Measurements from ENCODE around the gene CAB39. TPM values are rescaled to one million over a fixed set of nuclear protein-coding genes. Genes with fewer than 3 reads are reported as not detected.

The CAB39 gene
- total RNA-seq, 1 experiment from 2014 or later = 39.9 TPM

GRCh38 chr2:230785346-230785745, 72.7 kb downstream of the CAB39 start:
- BruUV-seq (replicated peaks) = no TSS peak
- intact Hi-C loops (cut with micrococcal nuclease; ENCODE audit: unreplicated experiment) = no loop called here
- no peak for ATAC-seq
- no peak for DNase-seq (ENCODE audit: low read depth, low spot score)
- no peaks in the 10 kb centered on the region for H3K36me3 ChIP-seq (ENCODE audit: control insufficient read depth, insufficient read depth, low read length)
- peaks cover 9% of the 10 kb centered on the region for H3K4me1 ChIP-seq (ENCODE audit: control insufficient read depth, insufficient read depth, low read length)
- H3K9me3 ChIP-seq (ENCODE audit: control insufficient read depth, insufficient read depth, low read depth, low read length) = peaks cover 36% of the 10 kb centered on the region; the same call in 1 of the 2 replicates
- in situ Hi-C loops (cut with HindIII; ENCODE audit: low pct_unique_long_range_greater_than_20kb, low sequenced_read_pairs) = no loop called here
- CTCF ChIA-PET = no interaction called here
- H3K4me3 ChIP-seq (ENCODE audit: low read depth in 2 of 2, low read length in 2 of 2) = no peak overlapping the region
- POLR2A ChIA-PET = no interaction called here
- no peak overlapping the region for H3K27ac ChIP-seq (ENCODE audit: low read length)
- no peaks in the 10 kb centered on the region for H3K27me3 ChIP-seq (ENCODE audit: control insufficient read depth, insufficient read depth, low read length)
- TF ChIP-seq CTCF (IDR thresholded peaks at IDR 0.05) = no peak
- TF ChIP-seq SIN3A (IDR thresholded peaks at IDR 0.05; ENCODE audit: borderline replicate concordance, insufficient read depth, low read depth, low read length) = no peak
- no peak for TF ChIP-seq TCF7L2 (IDR thresholded peaks at IDR 0.05; ENCODE audit: low read depth, low read length)
- TF ChIP-seq REST (IDR thresholded peaks at IDR 0.05; ENCODE audit: insufficient read depth in 1 of 2, low read depth in 2 of 2, low read length in 1 of 2) = no peak
- TF ChIP-seq POLR2AphosphoS5 (IDR thresholded peaks at IDR 0.05; ENCODE audit: low read depth, low read length) = no peak

GRCh38 chr2:230787101-230787500, 74.5 kb downstream of the CAB39 start:
- Histone ChIP-seq H3K27me3 (ENCODE audit: control insufficient read depth, insufficient read depth, low read length) (no peaks in the 10 kb centered on the region), H3K9me3 (ENCODE audit: control insufficient read depth, insufficient read depth, low read depth, low read length) (peaks cover 45% of the 10 kb centered on the region; the same call in 1 of the 2 replicates), H3K36me3 (ENCODE audit: control insufficient read depth, insufficient read depth, low read length) (no peaks in the 10 kb centered on the region), H3K4me3 (ENCODE audit: low read depth in 2 of 2, low read length in 2 of 2) (no peak overlapping the region), H3K27ac (ENCODE audit: low read length) (no peak overlapping the region), H3K4me1 (ENCODE audit: control insufficient read depth, insufficient read depth, low read length) (no peaks in the 10 kb centered on the region)
- TF ChIP-seq REST (IDR thresholded peaks at IDR 0.05; ENCODE audit: insufficient read depth in 1 of 2, low read depth in 2 of 2, low read length in 1 of 2) (no peak), CTCF (IDR thresholded peaks at IDR 0.05) (no peak), TCF7L2 (IDR thresholded peaks at IDR 0.05; ENCODE audit: low read depth, low read length) (no peak), SIN3A (IDR thresholded peaks at IDR 0.05; ENCODE audit: borderline replicate concordance, insufficient read depth, low read depth, low read length) (no peak), POLR2AphosphoS5 (IDR thresholded peaks at IDR 0.05; ENCODE audit: low read depth, low read length) (no peak)
- CTCF ChIA-PET = no interaction called here
- DNase-seq (ENCODE audit: low read depth, low spot score) (no peak), ATAC-seq (no peak)
- intact Hi-C loops (cut with micrococcal nuclease; ENCODE audit: unreplicated experiment) = no loop called here
- POLR2A ChIA-PET = interaction anchor here (0.6 kb wide), 1 partner anchor 430 kb away, joined by 3 read pairs; no protein-coding TSS in a partner anchor
- in situ Hi-C loops (cut with HindIII; ENCODE audit: low pct_unique_long_range_greater_than_20kb, low sequenced_read_pairs) = no loop called here
- no TSS peak for BruUV-seq (replicated peaks)
